ENCODE data around the gene PHF2.
A peak's percentile ranks its signal among the peaks of the same experiment; 100 is the strongest.

The PHF2 gene

DNA sequence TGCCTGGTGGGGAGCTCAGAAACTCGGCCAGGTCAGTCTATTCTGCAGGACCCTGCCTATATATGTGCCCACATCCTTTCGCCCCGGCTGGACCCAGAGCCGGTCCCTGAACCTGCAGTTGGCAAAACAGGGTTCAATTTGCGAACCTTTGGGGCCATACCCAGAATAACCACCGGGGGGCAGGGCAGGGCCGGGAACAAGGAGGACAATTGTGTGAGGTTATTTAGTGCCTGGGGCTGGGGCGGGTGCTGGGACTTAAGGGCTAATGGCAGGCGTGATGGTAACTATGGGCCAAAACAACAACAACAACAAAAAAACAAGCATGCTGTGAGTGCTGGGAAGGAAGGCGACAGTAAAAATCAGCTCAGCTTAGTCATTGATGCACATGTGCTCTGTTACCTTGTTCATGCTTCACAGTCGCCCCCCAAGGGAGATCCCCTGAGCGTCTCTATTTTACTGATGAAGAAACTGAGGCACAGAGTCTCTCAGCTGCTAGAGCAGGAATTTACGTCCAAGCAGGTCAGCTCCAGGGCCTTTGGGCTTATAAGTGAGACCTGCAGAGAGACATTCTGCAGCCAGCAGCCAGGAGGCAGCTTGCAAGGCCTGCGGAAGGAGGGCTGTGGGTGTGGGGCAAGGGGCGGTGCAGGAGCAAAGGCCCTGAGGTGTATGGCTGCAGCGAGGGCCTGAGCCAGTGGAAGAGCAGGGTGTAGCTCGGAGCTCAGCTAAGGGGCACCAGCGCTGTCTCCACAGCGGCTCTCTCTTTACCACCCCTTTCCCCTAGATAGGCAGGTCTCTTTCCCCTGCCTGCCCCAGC is 106.0 kb downstream of the PHF2 start:
- Histone ChIP-seq H3K9ac (no peak overlapping the region), H3K27me3 (no peaks in the 10 kb centered on the region), H3K9me3 (replicated peaks in 1 of 11) (peaks cover 0 to 8% (median 4%) of the 10 kb centered on the region in 11 experiments; a peak in 11 of 22 replicates), H3K4me2 (no peak overlapping the region), H4K20me1 (peaks cover 0 to 41% (median 8%) of the 10 kb centered on the region in 11 experiments; a peak in 7 of 22 replicates), H3K27ac (no peak overlapping the region; a peak in 1 of 22 replicates), H3K4me1 (peaks cover 0 to 12% (median 10%) of the 10 kb centered on the region in 10 experiments; a peak in 16 of 20 replicates), H3K36me3 (peaks cover 8 to 16% (median 11%) of the 10 kb centered on the region in 11 experiments), H3K4me3 (no peak overlapping the region)
- no peak for TF ChIP-seq Cebpa-rat (IDR thresholded peaks at IDR 0.05)

- TF ChIP-seq Cebpa-rat (IDR thresholded peaks at IDR 0.05): no peak
- Histone ChIP-seq H3K4me2 (no peak overlapping the region), H3K36me3 (peaks cover 0 to 6% (median 0%) of the 10 kb centered on the region in 11 experiments; a peak in 7 of 22 replicates)
These were observed 107.1 kb downstream of the PHF2 start for GRCh38 chr9:93683331-93684134.

GRCh38 chr9:93684161-93684765 is 107.9 kb downstream of the PHF2 start:
- Histone ChIP-seq H3K4me2 (peak overlapping the region in 5 of 11 experiments; percentile 19 to 52 (median 38); a peak in 7 of 22 replicates), H3K27ac (no peak overlapping the region), H4K20me1 (peaks cover 0 to 29% (median 0%) of the 10 kb centered on the region in 11 experiments; a peak in 6 of 22 replicates), H3K4me1 (peaks cover 0 to 12% (median 10%) of the 10 kb centered on the region in 10 experiments; a peak in 16 of 20 replicates), H3K9ac (0 out of 22 replicates have a peak overlapping the region, but pooled peaks of 1 of the 11 experiments have one; percentile 35), H3K27me3 (no peaks in the 10 kb centered on the region), H3K9me3 (replicated peaks in 1 of 11) (peaks cover 15 to 27% (median 21%) of the 10 kb centered on the region in 11 experiments), H3K4me3 (no peak overlapping the region), H3K36me3 (peaks cover 0 to 4% (median 0%) of the 10 kb centered on the region in 11 experiments; a peak in 1 of 22 replicates)
- TF ChIP-seq Cebpa-rat (IDR thresholded peaks at IDR 0.05): no peak

More at GRCh38 chr9:93683331-93684134, 107.1 kb downstream of the PHF2 start:
- peaks cover 0 to 29% (median 0%) of the 10 kb centered on the region in 11 experiments; a peak in 6 of 22 replicates for H4K20me1 ChIP-seq
- H3K9ac ChIP-seq: no peak overlapping the region
- H3K9me3 ChIP-seq (replicated peaks in 1 of 11): peaks cover 8 to 20% (median 14%) of the 10 kb centered on the region in 11 experiments
- no peak overlapping the region for H3K4me3 ChIP-seq
- no peak overlapping the region for H3K27ac ChIP-seq
- peaks cover 0 to 12% (median 10%) of the 10 kb centered on the region in 10 experiments; a peak in 16 of 20 replicates for H3K4me1 ChIP-seq
- H3K27me3 ChIP-seq: no peaks in the 10 kb centered on the region

GRCh38 chr9:93684806-93685543 is 108.6 kb downstream of the PHF2 start:
- Histone ChIP-seq H3K4me2 (peak overlapping the region; percentile 6 to 52 (median 27); a peak in 15 of 22 replicates), H3K4me3 (no peak overlapping the region), H3K27me3 (no peaks in the 10 kb centered on the region), H4K20me1 (peaks cover 0 to 25% (median 0%) of the 10 kb centered on the region in 11 experiments; a peak in 6 of 22 replicates), H3K9ac (0 out of 22 replicates have a peak overlapping the region, but pooled peaks of 1 of the 11 experiments have one; percentile 35), H3K4me1 (peaks cover 0 to 12% (median 10%) of the 10 kb centered on the region in 10 experiments; a peak in 16 of 20 replicates), H3K27ac (no peak overlapping the region), H3K9me3 (replicated peaks in 1 of 11) (peaks cover 18 to 34% (median 28%) of the 10 kb centered on the region in 11 experiments), H3K36me3 (0 out of 22 replicates have a peak, but pooled peaks cover 0 to 2% (median 0%) of the 10 kb centered on the region in 11 experiments)
- TF ChIP-seq Cebpa-rat (IDR thresholded peaks at IDR 0.05): no peak

DNA sequence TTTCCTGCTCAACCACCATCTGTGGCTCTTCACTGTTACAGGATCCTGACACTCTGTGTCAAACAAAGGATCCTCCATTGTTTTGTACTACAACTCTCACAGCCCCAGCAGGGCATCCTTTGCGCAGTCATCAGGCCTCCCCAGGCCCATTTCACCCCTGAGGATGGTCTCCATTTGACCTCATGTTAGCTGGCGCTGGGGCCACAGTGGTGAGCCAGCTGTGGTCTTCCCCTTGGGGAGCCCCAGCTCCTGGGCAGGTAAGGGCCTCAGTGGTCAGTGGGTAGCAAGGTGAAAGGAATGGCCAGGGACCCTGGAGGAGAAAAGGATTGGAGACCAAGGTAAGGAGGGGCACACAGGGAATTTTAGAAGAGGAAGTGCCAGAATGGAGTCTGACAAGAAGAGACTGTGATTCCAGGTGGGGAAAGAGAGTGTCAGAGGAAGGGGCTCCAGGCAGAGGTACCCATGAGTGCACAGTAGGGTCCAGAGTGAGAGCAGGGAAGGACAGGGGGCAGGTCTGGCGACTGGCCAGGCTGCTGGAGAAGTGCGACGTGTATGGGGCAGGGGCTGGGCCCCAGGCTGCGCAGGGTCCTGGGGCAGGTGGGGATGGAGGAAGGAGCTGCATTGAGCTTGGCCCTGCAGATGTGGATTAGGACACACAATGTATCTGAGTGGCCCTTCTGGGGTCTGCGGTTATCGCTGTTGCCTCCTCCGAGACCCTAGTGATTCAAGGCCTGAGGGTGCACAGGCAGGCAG is 109.9 kb downstream of the PHF2 start:
- Histone ChIP-seq H4K20me1 (peaks cover 0 to 12% (median 0%) of the 10 kb centered on the region in 11 experiments; a peak in 4 of 22 replicates), H3K36me3 (no peaks in the 10 kb centered on the region), H3K4me3 (no peak overlapping the region), H3K27me3 (no peaks in the 10 kb centered on the region), H3K9ac (no peak overlapping the region), H3K9me3 (replicated peaks in 1 of 11) (peaks cover 26 to 45% (median 42%) of the 10 kb centered on the region in 11 experiments), H3K4me2 (no peak overlapping the region), H3K4me1 (peaks cover 0 to 12% (median 10%) of the 10 kb centered on the region in 10 experiments; a peak in 16 of 20 replicates), H3K27ac (no peak overlapping the region)
- no peak for TF ChIP-seq Cebpa-rat (IDR thresholded peaks at IDR 0.05)

DNA sequence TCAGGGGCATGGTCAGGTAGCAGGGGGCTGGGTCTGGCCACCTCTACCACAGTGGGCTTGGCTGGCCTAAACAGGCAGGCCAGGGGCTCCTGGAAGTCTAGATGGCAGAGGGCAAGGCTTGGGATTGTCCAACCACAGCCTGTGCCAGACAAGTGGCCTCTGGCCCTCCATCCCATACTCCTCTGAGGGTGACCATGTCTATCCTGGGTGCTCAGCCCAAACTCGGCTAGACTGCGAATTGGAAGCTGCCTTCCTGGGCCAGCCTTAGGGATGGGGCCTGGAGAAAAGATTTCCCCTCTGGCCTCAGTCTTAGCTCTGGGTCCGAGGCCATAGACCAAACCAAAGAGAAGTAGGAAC is 110.5 kb downstream of the PHF2 start:
- Histone ChIP-seq H3K9me3 (replicated peaks in 1 of 11) (peaks cover 31 to 51% (median 47%) of the 10 kb centered on the region in 11 experiments), H3K4me1 (peaks cover 0 to 12% (median 10%) of the 10 kb centered on the region in 10 experiments; a peak in 16 of 20 replicates), H3K4me3 (no peak overlapping the region), H4K20me1 (peaks cover 0 to 6% (median 0%) of the 10 kb centered on the region in 11 experiments; a peak in 2 of 22 replicates), H3K4me2 (no peak overlapping the region), H3K27me3 (no peaks in the 10 kb centered on the region), H3K27ac (no peak overlapping the region), H3K9ac (no peak overlapping the region), H3K36me3 (no peaks in the 10 kb centered on the region)
- TF ChIP-seq Cebpa-rat (IDR thresholded peaks at IDR 0.05): no peak

DNA sequence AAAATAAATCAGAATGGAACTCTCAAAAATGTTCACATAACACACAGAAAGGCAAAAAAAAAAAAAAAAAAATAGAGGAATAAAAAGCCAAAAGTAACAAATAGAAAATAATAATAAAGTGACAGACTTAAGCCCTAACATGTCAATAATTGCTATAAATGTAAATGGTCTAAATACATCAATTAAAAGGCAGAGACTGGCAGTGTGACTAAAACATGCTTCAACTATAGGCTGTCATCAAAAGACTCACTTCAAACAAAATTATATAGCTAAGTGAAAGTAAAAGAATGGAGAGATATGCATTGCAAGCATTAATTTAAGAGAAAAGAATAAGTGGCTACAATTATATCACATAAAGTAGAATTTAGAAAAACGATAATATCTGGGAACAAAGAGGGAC is 114.2 kb downstream of the PHF2 start:
- peaks cover 33 to 54% (median 49%) of the 10 kb centered on the region in 11 experiments for H3K9me3 ChIP-seq (replicated peaks in 1 of 11)
- no peak for TF ChIP-seq Cebpa-rat (IDR thresholded peaks at IDR 0.05)
- no peak overlapping the region for H3K9ac ChIP-seq

More for the DNA sequence above, 114.2 kb downstream of the PHF2 start:
- Histone ChIP-seq H3K27ac (no peak overlapping the region), H3K36me3 (no peaks in the 10 kb centered on the region), H3K27me3 (no peaks in the 10 kb centered on the region), H4K20me1 (no peaks in the 10 kb centered on the region), H3K4me2 (no peak overlapping the region), H3K4me3 (no peak overlapping the region), H3K4me1 (peaks cover 0 to 1% (median 0%) of the 10 kb centered on the region in 10 experiments; a peak in 1 of 20 replicates)

Measured in BLaER1 treated with 17β-estradiol and CSF1 and Interleukin-3, amounts not matched to agents 10 nM and 100 nM (cell line).